ENCODE measurements around the gene PRKCZ.

The PRKCZ gene

DNA sequence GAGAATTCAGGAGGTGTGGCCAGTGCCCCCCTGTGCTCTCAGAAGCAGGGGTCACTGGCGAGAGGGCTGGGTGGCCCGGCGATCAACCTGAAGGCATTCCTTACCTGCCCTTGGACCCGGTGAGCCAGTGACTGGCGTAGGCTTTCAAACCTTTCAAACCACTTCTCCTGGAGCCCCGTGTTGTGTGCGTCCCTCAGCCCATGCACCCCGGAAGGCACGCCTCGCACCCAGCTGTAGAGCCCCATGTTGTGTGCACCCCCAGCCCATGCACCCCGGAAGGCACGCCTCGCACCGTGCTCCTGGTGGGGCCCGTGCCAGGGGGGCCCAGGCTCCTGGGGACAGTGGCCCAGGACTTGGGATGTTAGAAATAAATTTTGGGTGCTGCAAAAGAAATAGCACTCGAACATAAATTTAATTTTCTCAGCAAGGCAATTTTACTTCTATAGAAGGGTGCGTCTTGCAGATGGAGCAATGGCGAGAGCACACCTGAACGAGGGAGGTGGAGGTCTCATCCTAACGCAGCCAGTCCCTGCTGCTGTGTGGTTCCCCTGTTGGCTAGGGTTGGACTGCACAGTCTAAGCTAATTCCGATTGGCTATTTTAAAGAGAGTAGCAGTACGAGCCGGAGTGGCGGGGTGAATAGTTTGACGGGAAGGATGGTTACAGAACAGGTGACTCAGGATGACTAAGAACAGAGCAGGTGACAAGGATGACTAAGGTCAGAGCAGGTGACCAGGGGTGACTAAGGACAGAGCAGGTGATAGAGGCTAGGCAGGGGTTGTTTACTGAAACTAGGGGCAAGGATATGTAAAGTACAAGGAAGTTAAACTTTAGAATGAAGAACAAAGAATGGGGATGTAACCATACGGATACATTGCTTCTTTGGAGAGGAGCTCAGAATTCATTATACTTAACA, 47.4 kb downstream of the PRKCZ start:
- Histone ChIP-seq H3K36me3 (ENCODE audit: control insufficient read depth, insufficient read depth, low read length) (no peaks in the 10 kb centered on the region), H3K4me1 (ENCODE audit: control insufficient read depth, insufficient read depth, low read length) (no peaks in the 10 kb centered on the region), H3K9me3 (ENCODE audit: control insufficient read depth, low read length) (no peaks in the 10 kb centered on the region), H3K9ac (ENCODE audit: low read length) (no peak overlapping the region), H3K27me3 (ENCODE audit: control insufficient read depth, insufficient read depth, low read length) (no peaks in the 10 kb centered on the region), H3K4me3 (ENCODE audit: low read length) (no peak overlapping the region)

DNA sequence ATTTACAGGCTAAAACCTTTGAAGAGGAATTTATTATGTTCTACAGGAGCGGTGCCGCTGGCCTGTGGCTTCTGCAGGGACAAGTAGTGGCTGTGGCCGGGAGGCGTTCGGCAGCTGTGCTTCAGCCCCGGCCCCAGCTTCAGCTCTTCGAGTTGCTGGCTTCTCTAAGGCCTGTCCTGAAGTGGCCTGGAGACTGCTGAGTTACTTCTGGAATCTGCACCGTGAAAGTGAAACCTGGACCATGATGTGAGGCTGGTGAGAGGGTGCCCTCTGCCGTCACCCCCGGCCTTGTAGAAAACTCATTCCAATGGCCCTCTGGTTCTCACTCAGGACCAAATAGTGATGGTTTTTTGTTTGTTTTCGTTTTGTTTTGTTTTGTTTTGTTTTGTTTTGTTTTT, 48.1 kb downstream of the PRKCZ start:
- Histone ChIP-seq H3K9ac (ENCODE audit: low read length) (no peak overlapping the region), H3K36me3 (ENCODE audit: control insufficient read depth, insufficient read depth, low read length) (no peaks in the 10 kb centered on the region), H3K4me1 (ENCODE audit: control insufficient read depth, insufficient read depth, low read length) (no peaks in the 10 kb centered on the region), H3K4me3 (ENCODE audit: low read length) (no peak overlapping the region), H3K9me3 (ENCODE audit: control insufficient read depth, low read length) (no peaks in the 10 kb centered on the region), H3K27me3 (ENCODE audit: control insufficient read depth, insufficient read depth, low read length) (no peaks in the 10 kb centered on the region)

DNA sequence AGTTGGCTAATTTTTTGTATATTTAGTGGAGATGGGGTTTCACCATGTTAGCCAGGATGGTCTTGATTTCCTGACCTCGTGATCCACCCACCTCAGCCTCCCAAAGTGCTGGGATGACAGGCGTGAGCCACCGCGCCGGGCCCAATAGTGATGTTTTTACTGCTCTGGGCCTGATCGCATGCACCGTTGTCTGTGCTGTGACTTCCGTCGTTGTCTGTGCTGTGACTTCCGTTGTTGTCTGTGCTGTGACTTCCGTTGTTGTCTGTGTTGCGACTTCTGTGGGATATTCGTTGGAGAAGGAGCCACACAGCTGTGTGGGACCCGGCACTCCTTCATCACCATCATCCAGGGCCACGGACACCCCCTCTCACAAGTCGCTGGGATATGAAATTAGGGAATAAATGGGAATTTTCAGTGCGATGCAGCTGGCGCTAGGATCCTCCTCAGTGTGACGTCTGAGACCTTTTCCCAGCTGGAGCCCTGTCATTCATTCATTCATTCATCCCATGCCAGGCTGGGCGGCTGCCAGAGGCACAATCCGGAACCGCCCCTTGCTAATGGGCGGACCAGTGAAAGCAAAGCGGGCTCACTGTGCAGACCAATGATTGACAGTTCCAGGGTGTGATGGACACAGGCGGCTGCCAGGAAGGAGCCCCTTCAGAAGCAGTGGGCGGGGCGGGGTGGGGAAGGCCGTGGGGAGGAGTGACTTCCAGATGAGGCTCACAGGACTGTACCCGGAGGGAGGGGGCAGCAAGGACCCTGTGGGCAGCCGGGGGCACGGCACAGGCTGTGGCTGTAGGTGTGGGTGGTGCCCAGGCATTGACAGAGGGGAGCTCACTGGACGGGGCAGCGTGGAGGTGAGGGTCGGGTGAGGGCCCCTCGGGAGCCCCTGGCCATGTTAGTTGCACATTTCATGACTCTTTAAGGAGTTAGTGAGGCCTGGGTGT, 48.9 kb downstream of the PRKCZ start:
- no peak overlapping the region for H3K4me3 ChIP-seq (ENCODE audit: low read length)
- no peak overlapping the region for H3K9ac ChIP-seq (ENCODE audit: low read length)
- H3K36me3 ChIP-seq (ENCODE audit: control insufficient read depth, insufficient read depth, low read length), result no peaks in the 10 kb centered on the region
- no peaks in the 10 kb centered on the region for H3K9me3 ChIP-seq (ENCODE audit: control insufficient read depth, low read length)
- H3K4me1 ChIP-seq (ENCODE audit: control insufficient read depth, insufficient read depth, low read length), result no peaks in the 10 kb centered on the region
- H3K27me3 ChIP-seq (ENCODE audit: control insufficient read depth, insufficient read depth, low read length), result no peaks in the 10 kb centered on the region

DNA sequence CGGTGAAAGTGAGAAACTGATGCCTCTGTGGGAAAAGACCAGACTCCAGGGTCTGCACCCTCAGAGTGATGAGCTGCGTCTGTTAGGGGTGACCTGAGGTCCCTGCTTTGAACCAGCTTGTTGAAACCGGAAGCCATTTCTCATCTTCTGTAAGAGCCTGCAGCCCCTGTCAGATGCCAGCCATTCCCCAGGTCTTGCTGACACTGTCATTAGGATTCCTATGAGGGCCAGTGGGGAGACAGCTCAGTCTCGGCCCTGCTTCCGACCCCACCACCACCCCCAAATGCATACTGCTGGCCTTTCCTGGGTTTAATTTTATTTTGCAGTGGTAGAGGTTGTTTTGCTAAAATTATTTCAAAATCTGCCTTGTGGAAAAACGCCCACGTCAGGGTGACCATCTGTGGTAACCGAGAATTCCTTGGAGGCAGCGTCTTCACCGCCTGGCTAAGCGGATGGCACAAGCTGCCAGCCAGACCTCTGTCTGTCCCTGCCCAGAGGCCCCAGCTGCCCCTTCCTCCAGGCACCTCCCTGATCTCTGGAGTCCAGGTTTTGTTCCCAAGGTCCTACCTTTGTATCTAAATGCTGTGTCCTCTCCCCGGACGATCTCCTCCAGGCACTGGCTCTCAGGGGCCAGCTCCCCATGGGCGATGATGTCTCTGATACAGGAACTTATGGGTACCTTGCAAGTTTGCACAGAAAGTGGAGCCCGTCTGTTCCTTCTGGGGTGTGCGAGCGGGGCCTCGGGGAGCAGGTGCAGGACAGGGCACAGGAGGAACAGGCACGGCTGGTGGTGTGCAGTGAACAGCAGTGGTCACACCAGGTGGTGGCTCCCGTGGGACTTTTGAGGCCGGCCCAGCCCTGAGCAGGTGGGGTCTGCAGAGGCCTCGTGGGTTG, 49.9 kb downstream of the PRKCZ start:
- Histone ChIP-seq H3K9me3 (ENCODE audit: control insufficient read depth, low read length) (no peaks in the 10 kb centered on the region), H3K4me1 (ENCODE audit: control insufficient read depth, insufficient read depth, low read length) (peaks cover 4% of the 10 kb centered on the region), H3K9ac (ENCODE audit: low read length) (no peak overlapping the region), H3K4me3 (ENCODE audit: low read length) (no peak overlapping the region), H3K36me3 (ENCODE audit: control insufficient read depth, insufficient read depth, low read length) (no peaks in the 10 kb centered on the region), H3K27me3 (ENCODE audit: control insufficient read depth, insufficient read depth, low read length) (no peaks in the 10 kb centered on the region)

DNA sequence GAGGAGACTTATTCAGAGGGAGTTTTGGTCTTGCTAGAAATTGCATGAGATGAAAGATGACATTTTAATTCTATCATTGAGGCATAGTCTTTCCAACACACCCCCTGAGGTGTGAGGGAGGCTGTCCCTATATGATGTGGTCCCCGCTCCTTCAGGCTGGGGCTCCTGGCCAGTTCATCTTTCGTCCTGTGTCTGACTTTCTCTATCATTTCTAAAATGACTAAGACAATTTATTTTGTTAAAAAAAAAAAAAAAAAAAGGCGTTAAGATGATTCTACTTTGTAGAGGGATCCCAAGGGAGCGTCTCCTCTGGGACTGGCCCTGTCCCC, 50.5 kb downstream of the PRKCZ start:
- H3K27me3 ChIP-seq (ENCODE audit: control insufficient read depth, insufficient read depth, low read length), result no peaks in the 10 kb centered on the region
- no peaks in the 10 kb centered on the region for H3K36me3 ChIP-seq (ENCODE audit: control insufficient read depth, insufficient read depth, low read length)
- no peak overlapping the region for H3K4me3 ChIP-seq (ENCODE audit: low read length)
- H3K9ac ChIP-seq (ENCODE audit: low read length), result no peak overlapping the region
- H3K9me3 ChIP-seq (ENCODE audit: control insufficient read depth, low read length), result no peaks in the 10 kb centered on the region
- peaks cover 4% of the 10 kb centered on the region for H3K4me1 ChIP-seq (ENCODE audit: control insufficient read depth, insufficient read depth, low read length)

DNA sequence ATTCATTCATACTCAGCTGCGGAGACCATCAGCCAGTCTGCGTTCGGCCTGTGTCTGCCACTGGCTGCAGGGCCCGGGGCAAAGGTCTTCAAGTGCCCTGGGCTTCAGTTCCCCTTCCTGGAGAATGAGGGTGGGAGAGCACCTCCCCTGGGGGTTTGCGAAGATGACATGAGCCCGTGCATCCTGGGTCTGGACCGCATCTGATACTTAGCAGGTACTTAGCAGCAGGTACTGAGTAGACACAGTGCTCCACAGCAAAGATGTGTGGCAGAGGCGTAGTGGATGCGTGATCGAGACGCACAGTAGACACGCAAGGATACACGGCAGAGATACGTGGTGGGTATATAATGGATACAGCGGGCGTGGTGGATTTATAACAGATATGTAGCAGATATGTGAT, 51.3 kb downstream of the PRKCZ start:
- H3K27me3 ChIP-seq (ENCODE audit: control insufficient read depth, insufficient read depth, low read length), result no peaks in the 10 kb centered on the region
- H3K9me3 ChIP-seq (ENCODE audit: control insufficient read depth, low read length), result no peaks in the 10 kb centered on the region
- H3K4me3 ChIP-seq (ENCODE audit: low read length), result no peak overlapping the region
- peaks cover 4% of the 10 kb centered on the region for H3K4me1 ChIP-seq (ENCODE audit: control insufficient read depth, insufficient read depth, low read length)
- H3K9ac ChIP-seq (ENCODE audit: low read length), result no peak overlapping the region
- no peaks in the 10 kb centered on the region for H3K36me3 ChIP-seq (ENCODE audit: control insufficient read depth, insufficient read depth, low read length)

DNA sequence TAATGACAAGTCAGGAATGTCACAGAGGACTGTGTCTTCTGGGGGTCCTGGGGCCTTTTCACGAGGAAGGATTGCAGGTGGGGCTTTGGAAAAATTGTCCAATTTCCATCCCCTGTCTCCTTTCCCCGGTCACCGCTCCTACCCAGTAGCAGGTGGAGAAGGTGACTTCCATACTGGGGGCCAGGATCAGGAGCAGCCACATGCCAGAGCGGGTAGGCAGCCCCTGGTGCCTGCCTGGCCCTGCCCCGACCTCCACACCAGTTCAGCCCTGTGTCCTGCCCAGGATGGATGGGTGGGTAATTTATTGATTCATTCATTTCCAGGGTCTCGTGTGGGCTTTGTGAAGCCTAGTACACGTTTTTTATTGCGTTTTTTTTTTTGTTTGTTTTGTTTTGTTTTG, 51.7 kb downstream of the PRKCZ start:
- Histone ChIP-seq H3K27me3 (ENCODE audit: control insufficient read depth, insufficient read depth, low read length) (no peaks in the 10 kb centered on the region), H3K4me1 (ENCODE audit: control insufficient read depth, insufficient read depth, low read length) (peaks cover 4% of the 10 kb centered on the region), H3K4me3 (ENCODE audit: low read length) (no peak overlapping the region), H3K36me3 (ENCODE audit: control insufficient read depth, insufficient read depth, low read length) (no peaks in the 10 kb centered on the region), H3K9ac (ENCODE audit: low read length) (no peak overlapping the region), H3K9me3 (ENCODE audit: control insufficient read depth, low read length) (no peaks in the 10 kb centered on the region)

DNA sequence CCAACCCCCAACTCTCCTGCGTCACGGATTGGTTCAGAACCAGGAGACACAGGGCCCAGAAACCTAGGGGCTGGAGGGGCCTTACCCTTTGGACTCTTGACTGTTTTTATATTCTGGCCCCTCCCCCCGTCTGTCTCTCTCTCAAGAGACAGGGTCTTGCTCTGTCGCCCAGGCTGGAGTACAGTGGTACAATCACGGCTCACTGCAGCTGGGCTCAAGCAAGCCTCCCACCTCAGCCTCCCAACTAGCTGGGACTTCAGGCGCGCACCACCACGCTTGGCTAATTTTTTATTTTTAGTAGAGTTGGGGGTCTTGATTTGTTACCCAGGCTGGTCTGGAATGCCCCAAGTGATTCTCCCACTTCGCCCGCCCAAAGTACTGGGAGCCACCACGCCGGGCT, 52.5 kb downstream of the PRKCZ start:
- Histone ChIP-seq H3K9me3 (ENCODE audit: control insufficient read depth, low read length) (no peaks in the 10 kb centered on the region), H3K4me3 (ENCODE audit: low read length) (no peak overlapping the region), H3K9ac (ENCODE audit: low read length) (no peak overlapping the region), H3K36me3 (ENCODE audit: control insufficient read depth, insufficient read depth, low read length) (no peaks in the 10 kb centered on the region), H3K4me1 (ENCODE audit: control insufficient read depth, insufficient read depth, low read length) (peaks cover 4% of the 10 kb centered on the region), H3K27me3 (ENCODE audit: control insufficient read depth, insufficient read depth, low read length) (no peaks in the 10 kb centered on the region)

DNA sequence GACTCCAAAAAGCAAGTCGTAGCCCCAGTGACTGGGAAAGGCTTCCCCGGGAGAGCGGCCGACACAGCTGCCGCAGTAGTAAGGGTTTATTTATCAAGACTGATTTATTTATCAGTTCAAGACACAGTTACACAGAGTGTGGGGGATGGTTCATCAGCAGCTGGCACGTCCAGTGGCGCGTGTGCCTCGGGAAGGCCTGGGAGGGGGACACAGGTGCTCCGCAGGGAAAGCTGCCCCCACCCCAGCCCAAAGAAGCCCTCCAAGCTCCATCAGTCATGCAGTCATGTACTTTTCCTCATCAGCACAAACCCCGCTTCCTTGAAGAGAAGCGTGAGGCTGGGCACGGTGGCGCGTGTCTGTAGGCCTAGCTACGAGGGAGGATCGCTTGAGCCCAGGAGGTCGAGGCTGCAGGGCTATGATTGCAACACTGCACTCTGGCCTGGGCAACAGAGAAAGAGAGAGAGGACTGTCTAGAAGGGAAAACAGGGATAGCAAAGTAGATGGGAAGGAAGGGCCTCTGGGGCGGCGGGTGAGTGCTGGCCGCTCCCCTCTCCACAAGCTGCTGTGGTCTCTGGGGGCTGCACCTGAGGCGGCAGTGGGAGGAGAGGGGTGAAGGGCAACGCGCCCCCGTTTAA, 53.2 kb downstream of the PRKCZ start:
- H3K36me3 ChIP-seq (ENCODE audit: control insufficient read depth, insufficient read depth, low read length), result no peaks in the 10 kb centered on the region
- no peak overlapping the region for H3K4me3 ChIP-seq (ENCODE audit: low read length)
- H3K4me1 ChIP-seq (ENCODE audit: control insufficient read depth, insufficient read depth, low read length), result peaks cover 4% of the 10 kb centered on the region
- H3K27me3 ChIP-seq (ENCODE audit: control insufficient read depth, insufficient read depth, low read length), result no peaks in the 10 kb centered on the region
- H3K9me3 ChIP-seq (ENCODE audit: control insufficient read depth, low read length), result no peaks in the 10 kb centered on the region
- no peak overlapping the region for H3K9ac ChIP-seq (ENCODE audit: low read length)

DNA sequence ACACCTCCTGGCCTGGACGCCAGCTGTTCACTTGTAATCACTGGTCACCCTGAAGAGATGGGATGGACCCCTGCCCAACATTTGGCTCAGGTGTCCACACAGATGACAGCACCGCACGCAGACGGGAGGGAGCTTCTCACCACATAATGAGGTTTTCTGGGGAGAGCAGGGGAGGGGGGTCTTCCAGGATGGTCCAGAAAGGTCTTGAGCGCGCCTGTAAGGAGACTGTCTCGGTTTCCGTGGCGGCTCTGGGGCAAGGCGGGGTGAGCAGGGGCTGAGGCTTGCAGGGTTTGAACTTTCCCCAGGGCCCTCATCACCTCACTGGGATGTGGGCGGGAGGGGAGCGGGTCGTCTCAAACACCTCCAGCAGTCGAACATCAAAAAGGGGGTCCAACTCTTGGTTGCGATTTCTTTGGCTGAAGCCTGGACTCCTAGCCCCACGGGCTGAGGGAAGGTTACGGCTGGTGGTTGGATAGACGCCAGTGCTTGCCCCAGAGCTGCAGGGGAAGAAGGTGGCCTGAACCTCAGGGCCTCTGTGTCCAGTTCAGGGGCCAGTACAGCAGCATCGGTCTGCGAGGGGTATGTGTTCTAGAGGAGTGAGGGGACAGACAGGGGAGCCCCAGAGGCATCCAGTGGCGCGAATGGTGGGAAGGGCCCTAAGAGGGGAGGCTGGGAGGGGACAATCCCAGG, 53.8 kb downstream of the PRKCZ start:
- Histone ChIP-seq H3K9ac (ENCODE audit: low read length) (no peak overlapping the region), H3K4me1 (ENCODE audit: control insufficient read depth, insufficient read depth, low read length) (peaks cover 4% of the 10 kb centered on the region)

More for the DNA sequence above, 53.8 kb downstream of the PRKCZ start:
- no peaks in the 10 kb centered on the region for H3K27me3 ChIP-seq (ENCODE audit: control insufficient read depth, insufficient read depth, low read length)
- H3K4me3 ChIP-seq (ENCODE audit: low read length), result no peak overlapping the region
- no peaks in the 10 kb centered on the region for H3K9me3 ChIP-seq (ENCODE audit: control insufficient read depth, low read length)
- no peaks in the 10 kb centered on the region for H3K36me3 ChIP-seq (ENCODE audit: control insufficient read depth, insufficient read depth, low read length)
